Endometrium (tissue), 2 donors: Measurements from ENCODE around the gene DNAH2.

Experiments
- FAIRE-seq: peaks from 2 replicates; lab custom pipeline; 2012; peaks lifted over from hg19 to GRCh38; lab: Jason Lieb, UNC
- donor health status: control.
- donor health status: control.

Gene DNAH2

DNA sequence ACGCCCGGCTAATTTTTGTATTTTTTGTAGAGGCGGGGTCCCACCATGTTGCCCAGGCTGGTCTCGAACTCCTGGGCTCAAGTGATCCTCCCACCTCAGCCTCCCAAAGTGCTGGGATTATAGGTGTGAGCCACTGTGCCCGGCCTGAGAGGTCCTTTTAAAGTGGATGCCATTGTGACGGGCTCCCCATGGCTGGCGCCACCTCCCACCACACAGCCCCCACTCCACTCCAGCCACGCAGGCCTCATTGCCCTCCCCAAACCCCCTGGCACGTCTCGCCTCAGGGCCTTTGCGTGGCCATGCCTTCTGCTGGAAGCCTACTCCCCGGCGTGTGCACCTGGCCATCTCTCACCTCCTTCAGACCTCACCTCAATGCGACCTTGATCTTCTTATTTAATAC is 104.6 kb downstream of the DNAH2 start:
- no peak for FAIRE-seq

DNA sequence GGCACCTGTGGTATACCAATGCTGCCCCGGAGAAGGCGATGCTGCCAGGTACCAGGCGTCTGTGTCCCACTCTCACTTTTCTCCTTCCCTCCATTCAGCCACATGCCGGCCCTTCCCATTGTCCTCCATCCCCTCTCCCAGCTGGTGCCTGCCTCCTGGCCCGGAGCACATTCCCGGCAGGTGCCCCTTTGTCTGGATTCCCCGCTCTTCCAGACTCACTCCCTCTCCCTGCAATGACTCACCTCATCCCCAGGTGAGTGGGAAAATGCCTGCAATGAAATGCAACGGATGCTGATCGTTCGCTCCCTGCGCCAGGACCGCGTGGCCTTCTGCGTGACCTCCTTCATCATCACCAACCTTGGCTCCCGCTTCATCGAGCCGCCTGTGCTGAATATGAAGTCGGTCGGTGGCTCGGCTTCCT is 106.0 kb downstream of the DNAH2 start:
- no peak for FAIRE-seq

DNA sequence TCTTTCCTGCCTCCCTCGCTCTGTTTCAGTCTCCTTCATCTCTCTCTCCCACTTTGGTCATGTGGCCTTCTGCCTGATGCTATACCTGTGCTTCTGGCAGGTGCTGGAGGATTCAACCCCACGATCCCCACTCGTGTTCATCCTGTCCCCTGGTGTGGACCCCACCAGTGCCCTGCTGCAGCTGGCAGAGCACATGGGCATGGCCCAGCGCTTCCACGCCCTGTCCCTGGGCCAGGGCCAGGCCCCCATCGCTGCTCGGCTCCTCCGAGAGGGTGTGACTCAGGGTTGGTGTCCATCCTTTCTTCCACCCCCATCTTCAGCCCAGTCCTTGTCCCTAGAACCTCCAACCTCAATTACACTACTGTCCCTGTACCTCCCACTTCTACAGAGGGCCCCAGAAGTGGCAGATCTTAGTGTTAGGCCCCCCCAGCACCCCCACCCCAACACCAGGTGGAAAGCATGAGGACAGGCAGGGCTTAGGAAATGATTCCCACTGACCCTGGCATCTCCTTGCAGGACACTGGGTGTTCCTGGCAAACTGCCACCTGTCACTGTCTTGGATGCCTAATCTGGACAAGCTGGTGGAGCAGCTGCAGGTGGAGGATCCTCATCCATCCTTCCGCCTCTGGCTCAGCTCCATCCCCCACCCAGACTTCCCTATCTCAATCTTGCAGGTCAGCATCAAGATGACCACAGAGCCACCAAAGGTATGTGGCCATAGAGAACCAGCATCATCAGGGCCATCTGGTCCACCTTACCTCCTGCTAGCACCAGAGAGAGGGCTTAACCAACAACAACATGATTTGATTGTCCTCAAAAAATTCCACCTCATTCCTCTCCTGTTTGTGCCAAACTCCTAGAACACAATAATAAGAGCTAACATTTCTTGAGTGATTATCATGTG is 106.7 kb downstream of the DNAH2 start:
- FAIRE-seq, result no peak

DNA sequence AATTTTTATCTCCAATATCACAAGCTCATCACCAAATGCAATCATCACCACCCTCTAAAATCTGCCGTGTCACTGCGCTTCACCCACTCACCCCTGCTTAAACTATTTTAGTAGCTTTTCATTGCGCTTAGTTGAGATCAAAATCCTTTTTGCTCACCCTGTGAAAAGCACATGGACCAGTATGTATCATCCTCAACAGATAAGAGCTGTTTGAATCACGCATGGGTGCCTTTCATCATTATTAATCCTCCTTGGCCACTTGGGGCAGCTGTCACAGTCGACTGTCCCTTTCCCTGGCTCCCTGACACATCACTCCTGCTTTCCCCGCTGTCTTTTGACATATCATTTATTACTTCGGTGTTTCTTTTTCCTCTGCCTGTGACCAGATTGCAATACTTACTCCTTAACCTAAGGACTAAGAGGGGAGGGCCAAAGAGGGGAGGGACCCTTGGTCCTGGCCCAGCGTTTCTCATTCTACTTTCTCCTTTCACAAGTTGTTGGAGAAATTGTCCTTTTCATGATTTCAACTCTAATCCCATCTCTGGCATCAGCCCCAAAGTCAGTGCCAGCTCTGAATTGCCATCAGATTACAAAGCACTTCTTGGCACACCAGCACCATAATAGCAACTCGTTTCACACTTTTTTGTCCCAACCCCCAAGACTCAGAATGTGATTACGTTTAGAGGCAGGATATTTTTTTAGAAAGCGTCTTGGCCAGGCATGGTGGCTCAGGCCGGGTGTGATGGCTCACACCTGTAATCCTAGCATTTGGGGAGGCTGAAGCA is 107.9 kb downstream of the DNAH2 start:
- no peak for FAIRE-seq

DNA sequence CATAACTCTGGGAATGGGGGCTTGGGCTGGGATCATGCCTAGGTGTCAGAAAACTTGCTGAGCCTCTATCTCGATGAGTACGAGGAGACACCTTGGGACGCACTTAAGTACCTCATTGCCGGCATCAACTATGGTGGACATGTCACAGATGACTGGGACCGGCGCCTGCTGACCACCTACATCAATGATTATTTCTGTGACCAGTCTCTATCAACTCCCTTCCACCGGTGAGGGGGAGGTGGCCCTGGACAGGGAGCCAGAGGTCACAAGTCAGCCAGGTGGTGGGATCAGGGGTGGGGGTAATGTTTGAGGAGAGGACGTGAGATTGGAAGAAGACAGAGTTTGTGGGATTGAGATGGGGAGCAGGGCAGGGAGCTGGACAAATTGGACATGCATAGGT is 113.1 kb downstream of the DNAH2 start:
- no peak for FAIRE-seq

DNA sequence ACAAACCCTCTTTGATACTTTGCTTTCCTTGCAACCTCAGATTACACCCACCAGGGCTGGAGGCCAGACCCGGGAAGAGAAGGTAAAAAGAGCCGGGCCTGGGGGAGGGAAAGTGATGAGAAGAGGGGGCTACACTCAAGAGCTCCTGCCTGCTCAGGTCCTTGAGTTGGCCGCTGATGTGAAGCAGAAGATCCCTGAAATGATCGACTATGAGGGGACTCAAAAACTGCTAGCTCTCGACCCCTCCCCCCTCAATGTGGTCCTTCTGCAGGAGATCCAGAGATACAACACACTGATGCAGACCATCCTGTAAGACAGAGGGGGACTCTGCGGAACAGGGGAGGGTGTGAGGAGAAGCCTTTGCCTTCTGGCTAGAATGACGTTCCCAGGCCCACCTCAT is 113.7 kb downstream of the DNAH2 start:
- no peak for FAIRE-seq

DNA sequence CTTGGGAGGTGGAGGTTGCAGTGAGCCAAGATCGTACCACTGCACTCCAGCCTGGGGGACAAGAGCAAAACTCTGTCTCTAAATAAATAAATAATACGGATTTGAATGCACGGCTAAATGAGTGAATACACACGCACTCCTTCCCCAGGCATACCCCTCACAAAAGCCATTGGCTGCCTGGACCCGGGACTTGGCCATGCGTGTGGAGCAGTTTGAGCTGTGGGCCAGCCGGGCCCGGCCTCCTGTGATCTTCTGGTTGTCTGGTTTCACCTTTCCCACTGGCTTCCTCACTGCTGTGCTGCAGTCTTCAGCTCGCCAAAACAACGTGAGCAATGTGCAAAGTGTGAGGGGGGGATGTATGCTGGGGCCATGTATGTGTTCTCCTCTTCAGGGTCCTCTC is 114.9 kb downstream of the DNAH2 start:
- FAIRE-seq, result no peak

DNA sequence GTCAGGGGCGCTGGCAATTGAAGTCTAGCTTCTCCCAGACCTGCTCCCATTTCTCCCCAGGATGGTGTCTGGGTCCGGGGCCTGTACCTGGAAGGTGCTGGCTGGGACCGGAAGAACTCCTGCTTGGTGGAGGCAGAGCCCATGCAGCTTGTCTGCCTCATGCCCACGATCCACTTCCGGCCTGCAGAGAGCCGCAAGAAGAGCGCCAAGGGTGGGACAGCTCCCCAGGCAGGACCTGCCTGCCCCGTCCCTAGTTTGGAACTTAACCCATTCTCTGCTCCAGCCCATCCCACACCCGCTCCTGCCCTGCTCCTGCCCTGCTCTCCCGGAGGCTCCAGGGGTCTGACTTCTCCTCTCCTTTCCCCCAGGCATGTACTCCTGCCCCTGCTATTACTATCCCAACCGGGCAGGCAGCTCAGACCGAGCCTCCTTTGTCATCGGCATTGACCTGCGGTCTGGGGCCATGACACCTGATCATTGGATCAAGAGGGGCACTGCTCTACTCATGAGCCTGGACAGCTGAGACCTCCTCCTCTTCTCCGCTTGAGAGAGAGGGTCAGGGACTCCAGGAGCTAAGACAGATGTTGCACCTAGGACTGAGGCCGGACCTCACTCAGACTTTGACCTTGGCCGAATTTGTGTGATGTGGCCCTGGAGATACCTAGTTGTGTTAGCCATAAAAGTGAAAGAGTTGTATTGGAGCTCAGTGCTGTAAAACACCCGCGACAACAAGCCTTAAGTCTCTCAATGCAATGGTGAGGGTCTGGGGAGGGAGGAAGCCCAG is 115.7 kb downstream of the DNAH2 start:
- no peak for FAIRE-seq

DNA sequence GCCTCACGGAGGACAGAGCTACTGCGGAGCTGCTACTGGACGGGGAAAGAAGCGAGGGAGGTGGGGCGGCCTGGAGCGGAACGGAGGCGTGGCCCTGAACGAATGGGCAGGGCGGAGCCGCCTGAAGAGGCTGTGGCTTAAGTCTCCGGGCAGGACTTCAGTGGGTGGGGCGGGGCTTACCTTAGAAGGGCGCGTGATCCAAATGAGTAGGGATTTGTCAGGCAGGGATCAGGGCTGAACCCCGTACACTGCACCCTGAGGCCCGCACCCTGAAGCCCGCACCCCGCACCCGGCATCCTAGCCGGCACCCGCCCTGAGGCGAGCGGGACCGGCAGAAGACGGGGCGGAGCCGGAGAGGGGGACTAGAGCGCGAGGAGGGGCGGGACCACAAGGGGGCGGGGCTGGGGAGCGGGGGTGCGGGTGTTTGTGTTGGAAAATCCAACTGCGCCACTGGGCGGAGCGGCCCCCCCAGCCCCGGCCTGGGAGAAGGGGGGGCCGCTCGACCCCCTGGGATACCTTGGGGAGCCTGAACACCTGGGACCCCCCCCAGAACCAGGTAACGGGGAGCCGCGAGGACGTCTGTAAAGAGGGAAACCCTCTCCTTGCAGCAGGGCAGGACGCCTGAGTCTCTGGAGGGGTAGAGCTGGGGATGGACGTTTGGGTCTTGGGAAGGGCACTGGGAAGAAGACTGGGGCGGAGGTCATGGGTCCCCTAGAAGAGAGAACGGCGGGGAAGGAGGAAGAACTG is 116.4 kb downstream of the DNAH2 start, which contains the start of gene KDM6B:
KDM6B (plus strand) TSS at position 423 of the 747 bp plus-strand sequence. CDS start 11,338 bp downstream, outside the sequence.
- peak; percentile 74 for FAIRE-seq

DNA sequence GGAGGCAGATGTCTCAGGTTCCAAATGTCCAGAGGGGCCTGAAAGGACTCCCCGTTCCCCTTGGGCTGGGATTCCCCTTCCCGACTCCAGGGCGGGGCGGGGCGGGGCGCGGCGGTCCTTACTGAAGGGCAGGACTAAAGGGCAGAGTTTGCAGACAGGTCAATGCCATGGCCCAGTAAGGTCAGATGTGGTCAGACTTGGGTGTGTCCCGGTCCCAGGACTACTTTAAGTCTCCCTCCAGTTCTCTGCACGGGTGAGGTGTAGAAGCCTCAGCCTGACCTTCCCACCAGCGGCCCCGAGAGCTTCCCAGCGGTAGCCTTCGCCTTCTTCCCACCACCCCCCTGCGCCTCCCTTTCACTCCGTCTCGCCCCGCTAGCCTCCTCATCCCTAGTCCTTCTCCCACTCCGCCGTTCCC is 117.0 kb downstream of the DNAH2 start:
- no peak for FAIRE-seq

DNA sequence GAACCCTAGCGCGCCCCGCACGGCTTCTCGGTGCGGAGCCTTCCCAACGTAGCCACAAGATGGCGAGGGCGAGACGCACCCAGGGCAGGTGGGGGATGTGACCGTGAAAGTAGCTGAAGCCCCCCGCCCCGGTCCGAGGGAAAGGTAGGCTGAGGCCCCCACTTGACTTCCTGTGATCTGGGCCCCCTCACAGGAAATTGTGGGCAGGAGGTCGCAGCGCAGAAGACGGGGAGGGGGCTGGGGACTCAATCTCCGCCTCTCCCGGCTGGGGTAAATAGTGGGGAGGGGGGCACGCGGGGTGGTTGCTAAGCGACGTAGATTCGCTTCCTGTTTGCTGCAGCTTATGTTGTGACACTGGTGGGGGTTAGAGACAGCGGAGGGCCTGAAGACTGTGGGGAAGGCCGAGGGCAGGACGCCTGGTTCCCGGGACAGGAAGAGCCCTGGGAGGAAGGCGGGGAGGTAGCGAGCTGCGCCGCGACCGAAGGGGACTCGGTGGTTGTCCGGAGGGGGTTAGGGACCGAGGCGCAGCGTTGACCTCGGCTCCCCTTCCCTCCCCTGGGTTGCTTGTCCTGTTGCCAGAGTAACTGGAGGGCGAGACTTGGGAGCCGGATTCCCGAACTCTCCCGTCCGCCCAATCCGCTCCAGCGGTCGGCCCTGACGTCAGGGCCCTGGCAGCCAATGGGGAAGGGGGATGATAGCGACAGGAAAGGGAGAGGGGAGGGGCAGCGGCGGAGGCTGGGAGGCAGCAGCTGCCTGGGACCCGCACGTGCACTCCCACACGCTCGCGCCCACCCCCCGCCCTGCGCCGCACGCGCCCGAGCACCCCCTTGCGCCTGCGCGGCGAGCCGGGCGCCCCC is 117.6 kb downstream of the DNAH2 start:
- FAIRE-seq, result peak; percentile 87

DNA sequence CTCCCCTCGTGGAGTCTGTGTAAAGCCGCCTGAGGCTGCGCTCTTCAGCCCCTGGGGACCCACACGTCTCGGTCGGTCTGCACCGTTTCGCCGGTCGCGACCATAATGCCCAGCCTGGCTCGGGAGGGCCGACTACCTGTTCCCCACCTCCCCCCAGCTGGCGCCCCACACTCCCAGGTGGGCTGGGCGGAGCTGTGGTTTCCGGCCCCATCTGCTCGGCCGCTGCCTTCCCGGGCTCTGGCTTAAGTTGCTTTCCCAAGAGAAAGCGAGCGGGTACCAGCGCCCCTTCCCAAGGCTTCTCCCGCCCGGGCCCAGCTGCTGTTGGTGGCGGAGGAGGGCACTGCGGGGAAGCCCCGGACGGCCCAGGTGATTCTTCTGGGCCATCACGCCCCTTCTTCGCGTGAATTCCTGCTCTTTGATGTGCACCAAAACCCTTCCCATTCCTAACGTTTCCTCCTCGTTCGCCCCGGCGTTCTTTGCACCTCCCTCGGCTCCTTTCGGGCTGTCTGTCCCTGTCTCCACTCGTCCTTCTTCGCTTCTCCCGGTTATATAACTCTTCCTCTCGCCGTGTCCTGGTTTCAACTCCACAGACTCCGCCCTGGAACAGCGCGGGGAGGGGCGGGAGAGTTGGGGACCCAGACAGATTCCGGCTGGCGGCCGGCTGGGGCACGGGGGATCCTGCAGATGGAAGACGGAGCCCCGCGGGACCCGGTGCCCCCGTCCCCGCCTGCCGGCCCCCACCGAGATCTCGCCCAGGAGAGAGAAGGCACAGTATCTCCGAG is 118.5 kb downstream of the DNAH2 start:
- FAIRE-seq, result no peak

DNA sequence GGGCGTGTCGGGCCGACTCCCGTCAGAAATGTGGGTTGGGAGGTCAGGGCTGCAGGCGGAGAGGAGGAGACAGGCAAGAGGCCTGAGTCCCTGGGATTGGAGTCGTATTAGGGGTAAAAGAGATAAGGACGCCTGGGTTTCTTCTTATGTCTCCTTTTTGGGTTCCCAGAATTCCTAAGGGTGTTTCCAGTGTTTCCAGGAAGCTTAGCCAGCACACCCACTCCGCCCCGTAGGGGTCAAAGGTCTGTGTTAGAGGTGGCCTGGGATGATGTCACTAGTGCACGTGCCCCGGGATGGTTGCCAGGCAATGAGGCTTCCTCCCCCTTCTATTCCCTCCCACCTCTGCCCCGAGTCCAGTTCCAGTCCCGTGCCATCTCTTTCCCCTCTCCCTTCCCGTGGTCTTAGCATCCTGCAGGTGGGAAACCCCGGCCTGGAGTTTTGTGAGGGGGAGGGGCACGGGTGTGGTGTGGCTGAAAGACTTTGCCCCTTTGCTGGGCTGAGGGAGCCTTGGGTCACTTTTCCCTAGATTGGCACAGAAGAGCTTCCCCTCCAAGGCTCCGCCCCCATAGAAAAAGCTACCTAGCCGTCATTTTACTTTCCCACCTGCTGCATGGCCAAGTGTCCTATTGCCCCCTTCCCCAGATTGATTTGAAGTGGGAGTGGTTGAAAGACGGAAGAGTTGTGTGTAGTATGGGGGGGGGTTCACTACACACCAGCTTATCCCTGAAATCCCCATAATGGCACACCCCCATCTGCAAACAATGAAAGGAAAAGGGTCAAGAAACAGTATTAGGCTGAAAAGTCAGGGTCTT is 119.3 kb downstream of the DNAH2 start:
- peak; percentile 84 for FAIRE-seq

DNA sequence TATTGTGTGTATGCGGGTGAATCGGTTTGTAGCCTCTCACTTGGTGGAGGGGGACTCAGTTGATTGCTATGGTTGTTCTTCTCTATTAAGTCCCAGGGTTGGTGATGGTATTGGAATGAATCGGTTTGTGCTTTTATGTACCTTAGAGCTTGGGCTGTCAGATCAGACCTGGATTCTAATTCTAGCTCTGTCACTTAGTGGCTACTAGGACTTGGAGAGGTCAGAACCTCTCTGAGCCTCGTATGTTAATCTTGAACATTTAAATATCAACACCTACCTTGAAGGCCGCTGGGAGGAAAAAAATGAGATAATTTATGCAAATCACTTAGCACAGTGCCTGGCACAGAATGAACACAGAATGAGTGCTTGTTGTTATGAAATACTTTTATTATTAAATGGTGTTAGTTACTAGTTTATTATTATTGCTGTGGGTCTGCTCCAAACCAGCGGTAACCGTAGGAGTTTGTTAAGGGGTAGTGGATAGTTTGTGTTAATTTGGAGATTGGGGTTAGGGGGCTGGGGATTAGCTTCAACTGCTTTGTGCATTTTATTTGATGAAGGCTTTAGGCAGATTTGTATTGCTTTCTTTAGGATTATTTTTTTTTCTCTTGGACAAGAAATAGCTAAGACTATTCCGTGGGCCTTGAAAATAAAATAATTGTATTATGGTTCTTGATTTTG is 120.0 kb downstream of the DNAH2 start:
- no peak for FAIRE-seq

DNA sequence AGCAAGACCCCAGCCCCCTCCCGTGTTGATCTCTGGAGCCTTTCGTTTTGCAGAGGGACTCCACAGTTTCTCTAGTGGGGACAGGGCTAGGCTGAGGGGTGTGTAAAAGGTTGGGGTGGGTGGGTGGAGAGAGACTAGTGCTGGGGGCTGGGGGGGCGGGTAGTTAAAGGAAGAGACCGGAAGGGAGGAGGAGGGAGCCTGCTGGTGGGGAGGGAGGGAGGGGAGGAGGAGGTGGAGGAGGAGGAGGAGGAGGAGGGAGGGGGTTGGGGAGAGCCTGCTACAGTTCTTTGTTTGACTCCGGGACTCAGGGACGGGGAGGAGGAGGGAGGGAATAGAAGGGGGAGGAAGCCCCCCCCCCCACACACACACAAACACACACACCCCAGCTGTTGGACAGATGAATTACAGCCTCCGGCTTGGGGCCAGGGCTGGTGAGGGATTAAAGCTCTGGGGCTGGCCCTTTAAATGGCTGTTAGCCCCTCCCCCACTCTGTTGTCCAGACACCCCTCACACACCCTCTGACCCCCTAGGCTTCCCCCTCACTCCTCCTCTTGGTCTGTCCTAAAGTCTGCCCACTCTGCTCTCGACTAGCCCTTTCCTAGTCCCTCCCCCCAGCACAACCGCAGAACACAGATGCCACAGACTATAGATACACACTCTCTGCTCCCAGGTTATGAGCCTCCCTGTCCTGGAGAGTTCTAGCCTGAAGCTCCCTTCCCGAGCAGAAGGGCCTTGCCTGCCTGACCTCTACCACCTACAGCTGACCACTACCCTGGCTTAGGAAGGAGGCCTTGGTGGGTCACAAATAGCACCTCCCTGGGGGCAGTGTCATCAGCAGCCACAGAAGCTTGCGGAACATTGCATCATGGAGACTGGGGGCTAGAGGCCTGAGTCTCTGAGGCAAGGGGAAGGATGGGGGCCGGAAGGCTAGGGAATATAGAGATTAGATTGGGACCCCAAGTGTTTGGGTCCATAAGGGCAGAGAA is 120.8 kb downstream of the DNAH2 start:
- no peak for FAIRE-seq

DNA sequence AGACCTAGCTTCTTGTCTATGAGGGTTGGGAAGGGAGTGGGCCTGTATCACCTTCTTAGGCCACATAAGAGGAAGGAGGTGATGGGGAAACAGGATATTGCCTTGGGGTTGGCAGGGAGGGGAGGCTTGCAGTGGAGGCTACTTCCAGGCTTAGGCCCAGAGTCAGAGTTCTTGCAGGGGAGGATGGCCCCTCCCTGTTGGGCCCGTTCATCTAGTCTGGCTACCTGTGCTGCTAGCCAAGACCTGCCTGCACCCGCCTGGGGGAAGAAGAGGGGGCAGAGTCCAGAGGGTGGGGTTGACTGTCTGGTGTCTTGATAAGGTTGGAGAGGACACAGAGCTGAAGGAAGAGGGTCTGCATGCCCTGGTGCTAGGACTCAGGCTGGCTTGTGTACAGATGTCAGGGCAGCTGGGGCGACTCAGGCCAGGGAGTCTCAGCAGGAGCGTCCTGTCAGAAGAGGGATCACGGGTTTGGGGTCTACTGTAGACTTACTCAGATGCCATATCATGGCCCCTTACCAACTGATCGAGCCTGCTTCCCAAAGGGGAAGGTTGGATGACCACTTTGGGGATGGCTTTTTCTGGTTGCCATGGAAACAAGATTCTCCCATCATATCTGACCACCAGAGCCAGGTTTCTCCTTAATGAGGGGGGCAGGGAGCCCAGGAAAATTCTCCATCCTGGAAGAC is 121.8 kb downstream of the DNAH2 start:
- FAIRE-seq, result no peak

DNA sequence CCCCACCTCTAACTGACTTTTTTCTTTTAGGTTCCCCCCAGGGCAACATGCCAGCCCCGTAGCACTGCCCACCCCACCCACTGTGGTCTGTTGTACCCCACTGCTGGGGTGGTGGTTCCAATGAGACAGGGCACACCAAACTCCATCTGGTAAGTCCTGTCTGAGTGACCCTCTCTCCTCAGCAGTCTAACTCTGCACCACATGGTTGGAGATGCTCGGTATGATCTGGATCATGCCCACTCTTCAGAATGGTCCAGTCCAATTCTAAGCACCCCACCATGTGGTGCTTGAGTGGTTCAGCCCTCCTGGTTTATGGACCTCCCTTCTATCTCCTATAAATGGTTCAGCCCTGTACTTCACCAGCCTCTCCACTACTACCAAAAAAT is 122.3 kb downstream of the DNAH2 start:
- FAIRE-seq, result no peak
